ENCODE measurements around the gene WFDC5.

DNA sequence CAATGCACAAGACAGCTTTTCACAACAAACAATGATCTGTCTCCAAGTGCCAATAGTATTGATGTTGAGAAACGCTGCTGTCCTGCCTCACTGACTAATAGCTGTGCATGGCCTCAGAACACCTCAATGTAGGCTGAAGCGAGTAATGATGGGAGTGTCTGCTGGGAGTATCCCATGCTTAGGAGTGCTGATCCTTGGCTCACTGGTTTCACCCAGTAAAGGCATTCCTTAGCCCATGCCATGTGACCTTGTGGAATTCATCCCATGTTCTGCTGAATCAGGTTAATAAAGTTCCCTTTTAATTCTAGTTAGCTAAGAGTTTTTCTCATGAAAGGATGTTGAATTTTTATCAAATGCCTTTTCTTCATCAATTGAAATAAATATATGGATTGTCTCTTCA lies 13.1 kb upstream of the WFDC5 start:
- TF ChIP-seq, protein P1, sequence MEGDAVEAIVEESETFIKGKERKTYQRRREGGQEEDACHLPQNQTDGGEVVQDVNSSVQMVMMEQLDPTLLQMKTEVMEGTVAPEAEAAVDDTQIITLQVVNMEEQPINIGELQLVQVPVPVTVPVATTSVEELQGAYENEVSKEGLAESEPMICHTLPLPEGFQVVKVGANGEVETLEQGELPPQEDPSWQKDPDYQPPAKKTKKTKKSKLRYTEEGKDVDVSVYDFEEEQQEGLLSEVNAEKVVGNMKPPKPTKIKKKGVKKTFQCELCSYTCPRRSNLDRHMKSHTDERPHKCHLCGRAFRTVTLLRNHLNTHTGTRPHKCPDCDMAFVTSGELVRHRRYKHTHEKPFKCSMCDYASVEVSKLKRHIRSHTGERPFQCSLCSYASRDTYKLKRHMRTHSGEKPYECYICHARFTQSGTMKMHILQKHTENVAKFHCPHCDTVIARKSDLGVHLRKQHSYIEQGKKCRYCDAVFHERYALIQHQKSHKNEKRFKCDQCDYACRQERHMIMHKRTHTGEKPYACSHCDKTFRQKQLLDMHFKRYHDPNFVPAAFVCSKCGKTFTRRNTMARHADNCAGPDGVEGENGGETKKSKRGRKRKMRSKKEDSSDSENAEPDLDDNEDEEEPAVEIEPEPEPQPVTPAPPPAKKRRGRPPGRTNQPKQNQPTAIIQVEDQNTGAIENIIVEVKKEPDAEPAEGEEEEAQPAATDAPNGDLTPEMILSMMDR (IDR thresholded peaks at IDR 0.05) = no peak
- TF ChIP-seq POLR2AphosphoS5 (IDR thresholded peaks at IDR 0.05) (no peak), POLR2A (IDR thresholded peaks at IDR 0.05) (no peak), EP300 (IDR thresholded peaks at IDR 0.05; ENCODE audit: low read depth) (no peak)
